AG04449 (cell line): ENCODE results near the gene ARL10.

ENCODE experiments used
- CTCF ChIA-PET: fragments of 350-600 bp; formaldehyde crosslinking; extraction: SDS; loops from one replicate; lab custom pipeline; 2021; ENCODE audit warnings: antibody characterized with exemption; lab: Yijun Ruan, JAX
- POLR2A ChIA-PET: fragments of 400-600, 350-600 bp; formaldehyde crosslinking; extraction: SDS; loops from one replicate; lab custom pipeline; 2020; ENCODE audit warnings: antibody characterized with exemption, inconsistent platforms; lab: Yijun Ruan, JAX
- DNase-seq: peaks from one replicate; pipeline ENCODE4 v3.0.0-alpha.2; 2010; ENCODE audit warnings: low read depth, low spot score
- H3K4me3 ChIP-seq: 2 replicates; pipeline ENCODE4 v1.5.1; 2011; ENCODE audit warnings: low read depth, mild to moderate bottlenecking, control low read depth, low read length
- TF ChIP-seq, protein P1 (sequence below): IDR thresholded peaks from one replicate; pipeline ENCODE4 v1.5.1; 2011; ENCODE audit warnings: mild to moderate bottlenecking, moderate library complexity, low read length, control low read depth, inconsistent platforms; ENCODE audit not compliant: insufficient read depth; ENCODE audit errors: missing control alignments

The ARL10 gene

DNA sequence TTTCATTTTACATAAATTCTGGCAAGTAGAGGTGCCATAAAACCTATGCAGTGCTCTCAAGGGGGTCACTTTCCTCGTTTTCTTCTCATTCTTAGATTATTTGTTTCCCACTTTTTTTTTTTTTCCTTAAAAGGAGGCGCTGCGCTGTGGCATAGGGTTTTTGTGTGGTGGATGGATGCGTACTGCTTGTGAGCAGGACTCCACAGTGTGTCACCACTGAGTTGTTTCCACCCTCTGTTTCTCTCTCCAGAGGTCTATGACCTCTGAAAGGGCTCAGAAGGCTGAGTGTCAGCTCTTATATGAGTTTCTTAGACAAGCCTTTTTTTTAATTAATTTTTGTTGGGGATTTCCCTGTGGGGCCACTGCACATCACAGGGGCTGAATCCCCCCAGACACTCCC lies 64.7 kb downstream of the ARL10 start:
- H3K4me3 ChIP-seq = no peak overlapping the region
- TF ChIP-seq, protein P1, sequence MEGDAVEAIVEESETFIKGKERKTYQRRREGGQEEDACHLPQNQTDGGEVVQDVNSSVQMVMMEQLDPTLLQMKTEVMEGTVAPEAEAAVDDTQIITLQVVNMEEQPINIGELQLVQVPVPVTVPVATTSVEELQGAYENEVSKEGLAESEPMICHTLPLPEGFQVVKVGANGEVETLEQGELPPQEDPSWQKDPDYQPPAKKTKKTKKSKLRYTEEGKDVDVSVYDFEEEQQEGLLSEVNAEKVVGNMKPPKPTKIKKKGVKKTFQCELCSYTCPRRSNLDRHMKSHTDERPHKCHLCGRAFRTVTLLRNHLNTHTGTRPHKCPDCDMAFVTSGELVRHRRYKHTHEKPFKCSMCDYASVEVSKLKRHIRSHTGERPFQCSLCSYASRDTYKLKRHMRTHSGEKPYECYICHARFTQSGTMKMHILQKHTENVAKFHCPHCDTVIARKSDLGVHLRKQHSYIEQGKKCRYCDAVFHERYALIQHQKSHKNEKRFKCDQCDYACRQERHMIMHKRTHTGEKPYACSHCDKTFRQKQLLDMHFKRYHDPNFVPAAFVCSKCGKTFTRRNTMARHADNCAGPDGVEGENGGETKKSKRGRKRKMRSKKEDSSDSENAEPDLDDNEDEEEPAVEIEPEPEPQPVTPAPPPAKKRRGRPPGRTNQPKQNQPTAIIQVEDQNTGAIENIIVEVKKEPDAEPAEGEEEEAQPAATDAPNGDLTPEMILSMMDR = no peak
- DNase-seq = no peak
- POLR2A ChIA-PET = no interaction called here
- CTCF ChIA-PET = interaction anchor here (1.4 to 5.9 kb wide), 3 partner anchors 11 to 18 kb away, joined by 3 to 33 read pairs (median 13); partner anchors contain the start of genes CLTB and FAF2
